Heart left ventricle (tissue), 16 donors: Measurements from ENCODE around the gene FASTK. TPM values are rescaled to one million over a fixed set of nuclear protein-coding genes. Genes with fewer than 3 reads are reported as not detected.

Experiments used
- ATAC-seq, 4 donors: fragments of 200-7000 bp; cut with Tn5 transposase; one replicate each; pipeline ENCODE4 v1.9.1; 2020 to 2022; ENCODE audit warnings: moderate library complexity in 4 of 4, mild to moderate bottlenecking in 3 of 4, moderate number of reproducible peaks in 1 of 4
- DNase-seq, 5 donors: peaks; one replicate each; pipeline ENCODE4 v3.0.0-alpha.2; 2020
- H3K27ac ChIP-seq, 12 donors: fragments of 200-600 bp; sonication (generic) in 4 of 12; one replicate each; pipeline versions ENCODE4 v1.5.0 to v1.8.0; 2016 to 2022; ENCODE audit warnings: mild to moderate bottlenecking in 2 of 12
- H3K27me3 ChIP-seq, 9 donors: fragments of 200-600 bp; sonication (generic) in 2 of 9; one replicate each; pipeline versions ENCODE4 v1.5.1 to v1.8.0; 2016 to 2022; ENCODE audit warnings: mild to moderate bottlenecking in 3 of 9
- H3K36me3 ChIP-seq, 9 donors: fragments of 200-600 bp; sonication (generic) in 2 of 9; one replicate each; pipeline versions ENCODE4 v1.5.0 to v1.8.0; 2018 to 2022; ENCODE audit warnings: mild to moderate bottlenecking in 2 of 9
- H3K4me1 ChIP-seq, 12 donors: fragments of 200-600 bp; sonication (generic) in 4 of 12; one replicate each; pipeline versions ENCODE4 v1.5.0 to v1.8.0; 2016 to 2022; ENCODE audit warnings: mild to moderate bottlenecking in 3 of 12
- H3K4me3 ChIP-seq, 12 donors: fragments of 200-600 bp; sonication (generic) in 4 of 12; one replicate each; pipeline versions ENCODE4 v1.5.0 to v1.8.0; 2017 to 2022; ENCODE audit warnings: mild to moderate bottlenecking in 9 of 12, moderate library complexity in 4 of 12
- H3K9me3 ChIP-seq, 12 donors: fragments of 200-600 bp; sonication (generic) in 4 of 12; one replicate each; pipeline versions ENCODE4 v1.5.0 to v1.8.0; 2016 to 2022; ENCODE audit warnings: mild to moderate bottlenecking in 1 of 12
- CTCF ChIP-seq, 12 donors: fragments of 200-600 bp; sonication (generic) in 4 of 12; IDR thresholded peaks; one replicate each; pipeline versions ENCODE4 v1.5.0 to v1.8.0; 2018 to 2022; ENCODE audit warnings: antibody characterized with exemption in 12 of 12, mild to moderate bottlenecking in 5 of 12
- POLR2A ChIP-seq, 2 donors: fragments of 450-650 bp; IDR thresholded peaks; one replicate each; pipeline ENCODE4 v1.6.1; 2017; ENCODE audit warnings: antibody characterized with exemption in 2 of 2, mild to moderate bottlenecking in 2 of 2, moderate library complexity in 2 of 2
- WGBS, 4 donors: extraction: QIAGEN DNeasy Blood & Tissue Kit in 2 of 4; methylation state at CpG; one replicate each; pipeline versions ENCODE4 v1.1.5 to v1.1.7; 2013 to 2018; 5-methylcytosine and 5-hydroxymethylcytosine counted together
- intact Hi-C, 10 donors: fragments of 100-400 bp; cut with DNase I; formaldehyde crosslinking; loops; one replicate each; pipeline versions ENCODE4 v1.11.1 to v1.14.2; 2022
- polyA plus RNA-seq, 2 donors: library from polyadenylated mRNA; stranded (reverse); fragments of 200-250 nt; gene quantifications; one replicate each; pipeline ENCODE4 v1.2.3, GENCODE V29; 2013
- total RNA-seq, 9 donors: library from RNA; depleted of rRNA in 2 of 9; stranded (reverse); fragments of >200 nt in 2 of 9; fragmentation: NEBNext Ultra II Directional in 3 of 9; extraction: Animal tissue kit (Norgen Biotek cat#: 25700) in 3 of 9; gene quantifications; one replicate each; pipeline versions ENCODE4 v1.1.0 to v1.2.4, GENCODE V29; 2016 to 2023
- donor health status: ischemic (EF 13 %, LVEDD 7.1; RV severe dilation, severe dysfunction).
- donor health status: healthy with polysubstance abuse.
- donor health status: DM: no; HTN: yes; CAD: no.
- donor health status: DM: no; HTN: no; CAD: no.
- donor health status: ischemic (EF 25% LVEDD 6.9; RV normal size, moderate dysfunction).
- donor health status: ischemic (EF 25% LVEDD 5.7; RV mildly dilated, moderate dysfunction).
- donor health status: healthy.
- donor health status: DM: yes; HTN: yes; CAD: no.
- donor health status: ischemic (EF 35%, LVEDD 5.7; RV mildly dilated, moderate dysfunction).
- donor health status: nonischemic (EF 11% LVEDD 7.7; RV severe dilation, severe dysfunction).
- donor health status: DM: yes; HTN: yes; CAD: no.
- donor health status: PGD.
- donor health status: ischemic (EF 29% LVEDD 5.4; RV normal size, mild dysfunction).
- donor health status: nonischemic (EF 23%, LVEDD 6.1; RV moderate dilation, normal function).

FASTK gene
- total and polyA plus RNA-seq, 11 donors = 59.9 to 168 (median 77.7) TPM

GRCh38 chr7:151116603-151117440 lies 36.2 kb upstream of the FASTK start:
- DNase-seq (peak in 1 of 5 donors; percentile 58), ATAC-seq (no peak)
- Histone ChIP-seq H3K4me1 (peaks cover 0 to 24% (median 9%) of the 10 kb centered on the region in 12 donors), H3K27me3 (peaks cover 0 to 5% (median 0%) of the 10 kb centered on the region in 9 donors), H3K27ac (no peak overlapping the region), H3K9me3 (no peaks in the 10 kb centered on the region), H3K36me3 (peaks cover 0 to 46% (median 39%) of the 10 kb centered on the region in 9 donors), H3K4me3 (no peak overlapping the region)
- intact Hi-C loops = loop anchor here in 4 of 10 donors (10.0 kb wide), 3 partner anchors 52 to 222 kb away; partner anchors contain the start of genes ABCB8 (in 1 of the 4) and ATG9B (in 1 of the 4)
- 92 to 97% (median 94%) methylated on average over 27 of the region's 27 CpGs for WGBS, 4 donors
- TF ChIP-seq CTCF (IDR thresholded peaks at IDR 0.05) (no peak), POLR2A (IDR thresholded peaks at IDR 0.05) (no peak)

GRCh38 chr7:151115836-151116418 lies 35.3 kb upstream of the FASTK start:
- Histone ChIP-seq H3K27ac (peak overlapping the region in 1 of 12 donors; percentile 38), H3K4me1 (peaks cover 0 to 25% (median 13%) of the 10 kb centered on the region in 12 donors), H3K9me3 (no peaks in the 10 kb centered on the region), H3K27me3 (peaks cover 0 to 5% (median 0%) of the 10 kb centered on the region in 9 donors), H3K36me3 (peaks cover 0 to 37% (median 34%) of the 10 kb centered on the region in 9 donors), H3K4me3 (peak overlapping the region in 7 of 12 donors; percentile 9 to 50 (median 34))
- 81 to 86% (median 84%) methylated on average over 13 to 14 of the region's 14 CpGs for WGBS, 4 donors
- peak in 1 of 4 donors; percentile 6 for ATAC-seq
- no peak for DNase-seq
- intact Hi-C loops = loop anchor here in 4 of 10 donors (10.0 kb wide), 3 partner anchors 51 to 221 kb away; partner anchors contain the start of genes ABCB8 (in 1 of the 4) and ATG9B (in 1 of the 4)
- no peak for TF ChIP-seq CTCF (IDR thresholded peaks at IDR 0.05)
- no peak for TF ChIP-seq POLR2A (IDR thresholded peaks at IDR 0.05)

- H3K4me3 ChIP-seq = peak overlapping the region in 7 of 12 donors; percentile 9 to 50 (median 34)
- peak overlapping the region in 1 of 12 donors; percentile 38 for H3K27ac ChIP-seq
- DNase-seq (peak in 1 of 5 donors; percentile 65), ATAC-seq (peak in 3 of 4 donors; percentile 34 to 47 (median 35))
- 3 to 57% (median 6%) methylated on average over 17 to 114 of the region's 114 CpGs for WGBS, 4 donors
- TF ChIP-seq CTCF (IDR thresholded peaks at IDR 0.05) = peak in 1 of 12 donors; percentile 15
- TF ChIP-seq POLR2A (IDR thresholded peaks at IDR 0.05) = no peak
- intact Hi-C loops = loop anchor here in 4 of 10 donors (10.0 kb wide), 3 partner anchors 50 to 220 kb away; partner anchors contain the start of genes ABCB8 (in 1 of the 4) and ATG9B (in 1 of the 4)
- H3K9me3 ChIP-seq = no peaks in the 10 kb centered on the region
- H3K27me3 ChIP-seq = peaks cover 0 to 5% (median 0%) of the 10 kb centered on the region in 9 donors
- peaks cover 0 to 31% (median 27%) of the 10 kb centered on the region in 9 donors for H3K36me3 ChIP-seq
- peaks cover 0 to 32% (median 18%) of the 10 kb centered on the region in 12 donors for H3K4me1 ChIP-seq
Measured at GRCh38 chr7:151115121-151115835, 34.7 kb upstream of the FASTK start.
